HG02642 (cell line): Measurements from ENCODE around the gene ITCH.
"Not testable (repeated sequence)": the region's sequence is repeated elsewhere in the genome, so short reads cannot be mapped to it uniquely, and the experiment has no call there.

ENCODE experiments used
- ATAC-seq: cut with Tn5 transposase; IDR thresholded peaks from one replicate; pipeline ENCODE4 v1.9.1; 2021; ENCODE audit warnings: mild to moderate bottlenecking; ENCODE audit not compliant: unreplicated experiment, poor library complexity

The ITCH gene

DNA sequence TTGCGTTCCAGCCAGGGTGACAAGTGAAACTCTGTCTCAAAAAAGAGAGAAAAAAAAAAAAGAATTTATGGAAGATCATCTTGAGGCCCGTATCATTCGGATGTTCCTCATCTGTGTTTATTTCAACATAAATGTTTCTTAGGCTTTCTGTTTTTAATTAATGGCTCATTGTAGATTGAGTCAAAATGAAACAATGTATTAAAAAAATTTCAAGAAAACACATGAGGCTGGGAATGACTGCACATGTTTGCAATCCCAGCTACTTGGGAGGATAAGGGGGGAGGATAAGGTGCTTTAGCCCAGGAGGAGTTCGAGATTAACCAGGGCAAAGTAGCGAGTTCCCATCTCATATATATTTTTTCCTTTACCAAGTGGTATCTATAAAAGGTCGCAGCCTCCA, 47.3 kb downstream of the ITCH start:
- ATAC-seq: no peak

DNA sequence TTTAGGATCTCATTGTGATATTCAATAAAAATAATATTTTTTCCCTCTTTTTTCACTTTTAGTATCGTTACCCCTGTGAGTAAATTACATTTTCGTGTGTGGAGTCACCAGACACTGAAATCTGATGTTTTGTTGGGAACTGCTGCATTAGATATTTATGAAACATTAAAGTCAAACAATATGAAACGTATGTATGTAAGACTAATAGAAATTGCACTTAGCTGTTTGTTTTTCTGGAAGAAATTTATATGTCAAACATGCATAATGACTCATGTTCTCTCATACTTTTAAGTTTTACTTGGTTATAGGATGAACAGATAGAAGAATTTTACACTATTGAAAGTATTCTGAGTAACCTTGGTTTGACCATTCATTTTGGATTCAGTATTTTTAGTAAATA, 49.4 kb downstream of the ITCH start:
- no peak for ATAC-seq

DNA sequence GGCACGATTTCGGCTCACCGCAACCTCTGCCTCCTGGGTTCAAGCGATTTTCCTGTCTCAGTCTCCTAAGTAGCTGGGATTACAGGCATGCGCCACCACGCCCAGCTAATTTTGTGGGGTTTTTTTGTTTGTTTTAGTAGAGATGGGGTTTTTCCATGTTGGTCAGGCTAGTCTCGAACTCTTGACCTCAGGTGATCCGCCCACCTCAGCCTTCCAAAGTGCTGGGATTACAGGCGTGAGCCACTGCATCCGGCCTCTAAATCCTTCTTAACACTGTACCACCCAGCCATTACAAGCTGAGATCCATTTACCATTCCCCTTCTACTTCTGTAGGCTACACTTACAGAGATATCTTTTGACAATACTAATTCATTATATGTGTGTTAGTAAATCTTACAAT, 51.5 kb downstream of the ITCH start:
- ATAC-seq: not testable (repeated sequence)

- ATAC-seq: no peak
These were observed 52.0 kb downstream of the ITCH start for GRCh38 chr20:34415079-34415478.

DNA sequence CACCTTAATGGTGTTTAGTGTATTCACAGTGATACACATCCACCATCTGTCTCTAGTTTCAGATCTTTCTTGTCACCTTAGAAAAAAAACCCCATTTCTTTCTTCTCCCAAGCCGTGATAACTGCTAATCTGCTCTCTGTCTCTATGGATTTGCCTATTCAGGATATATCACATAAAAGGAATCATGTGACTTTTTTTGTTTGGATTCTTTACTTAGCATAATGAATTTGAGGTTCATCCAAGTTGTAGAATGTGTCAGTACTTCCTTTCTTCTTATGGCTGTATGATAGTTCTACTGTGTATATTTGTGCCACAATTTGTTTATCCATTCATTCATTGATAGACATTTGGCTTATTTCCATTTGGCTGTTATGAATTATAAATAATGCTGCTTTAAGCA, 57.1 kb downstream of the ITCH start:
- ATAC-seq: no peak

DNA sequence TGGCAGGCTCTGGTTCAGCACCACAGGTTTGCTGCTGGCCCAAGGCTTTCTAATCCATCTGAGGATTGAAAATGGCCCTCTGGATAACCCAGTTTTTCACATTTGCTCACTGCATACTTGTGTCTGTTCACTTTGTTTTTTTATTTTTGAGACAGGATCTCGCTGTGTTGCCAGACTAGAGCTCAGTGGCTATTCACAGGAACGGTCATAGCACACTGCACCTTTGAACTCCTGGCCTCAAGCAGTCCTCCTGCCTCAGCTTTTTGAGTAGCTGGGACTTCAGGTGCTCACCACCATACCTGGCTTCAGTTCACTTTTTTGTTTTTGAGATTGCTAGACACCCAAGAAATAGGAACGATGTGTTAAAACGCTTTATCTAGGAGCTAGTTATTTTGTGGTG, 57.9 kb downstream of the ITCH start:
- no peak for ATAC-seq

DNA sequence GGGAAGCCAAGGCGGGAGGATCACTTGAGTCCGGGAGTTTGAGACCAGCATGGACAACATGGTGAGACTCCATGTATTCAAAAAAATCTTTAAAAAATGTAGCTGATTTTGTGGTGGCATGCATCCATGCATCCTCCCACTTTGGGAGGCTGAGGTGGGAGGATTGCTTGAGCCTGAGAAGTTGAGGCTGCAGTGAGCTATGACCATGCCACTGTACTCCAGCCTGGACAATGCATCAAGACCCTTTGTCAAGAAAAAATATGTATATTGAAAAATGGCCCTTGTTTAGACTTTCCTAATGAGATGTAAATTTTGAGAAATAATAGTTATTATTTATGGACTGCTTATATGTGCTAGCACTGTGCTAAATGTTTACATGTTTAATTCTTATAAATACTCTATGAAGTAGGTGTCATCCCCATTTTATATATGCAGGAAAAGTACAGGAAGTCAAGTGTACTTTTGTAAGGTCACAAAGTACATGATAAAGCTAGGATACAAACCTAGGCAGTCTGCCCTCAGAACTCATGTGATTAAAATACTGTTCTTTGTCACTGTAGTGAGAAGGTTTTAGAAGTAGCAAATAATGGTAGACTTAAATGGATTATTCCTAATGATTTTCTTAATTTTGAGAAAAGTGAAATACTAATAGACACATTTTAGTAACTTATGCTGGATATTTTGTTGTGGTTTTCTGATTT, 58.8 kb downstream of the ITCH start:
- no peak for ATAC-seq

GRCh38 chr20:34425032-34425690, 62.1 kb downstream of the ITCH start:
- not testable (repeated sequence) for ATAC-seq

DNA sequence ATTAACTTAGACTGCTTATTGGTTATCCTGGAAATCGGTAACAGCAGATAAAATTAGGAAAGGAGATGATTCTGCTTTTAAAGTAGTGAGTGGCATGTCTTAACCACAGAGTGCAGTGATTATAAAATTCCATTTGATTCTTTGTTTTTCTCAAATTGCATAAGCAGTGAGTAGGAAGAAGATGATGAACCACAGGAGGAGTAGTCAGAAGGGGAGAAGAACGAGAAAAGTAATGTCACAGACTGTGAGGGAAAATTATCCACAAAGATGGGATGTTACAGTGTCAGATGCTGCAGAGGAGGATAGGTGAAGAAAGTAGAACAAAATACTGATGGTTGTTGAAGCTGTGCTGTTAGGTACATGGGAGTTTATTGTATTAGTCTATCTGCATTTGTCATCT, 63.0 kb downstream of the ITCH start:
- ATAC-seq: no peak

DNA sequence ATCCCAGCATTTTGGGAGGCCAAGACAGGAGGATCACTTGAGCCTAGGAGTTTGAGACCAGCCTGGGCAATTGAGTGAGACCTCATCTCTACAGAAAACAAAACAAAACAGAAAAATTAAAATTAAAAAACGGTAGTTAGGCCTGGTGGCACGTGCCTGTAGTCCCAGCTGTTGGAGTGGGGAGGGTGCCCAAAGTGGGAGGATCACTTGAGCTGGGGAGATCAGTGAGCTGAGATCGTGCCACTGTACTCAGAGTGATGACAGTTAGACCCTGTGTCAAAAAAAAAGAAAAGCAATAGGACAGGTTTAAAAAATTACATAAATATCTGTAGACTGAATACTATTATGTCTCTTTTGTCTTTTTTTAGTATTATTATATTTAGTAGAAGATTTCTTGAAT, 64.3 kb downstream of the ITCH start:
- no peak for ATAC-seq

GRCh38 chr20:34427784-34428183, 64.7 kb downstream of the ITCH start:
- ATAC-seq: no peak

DNA sequence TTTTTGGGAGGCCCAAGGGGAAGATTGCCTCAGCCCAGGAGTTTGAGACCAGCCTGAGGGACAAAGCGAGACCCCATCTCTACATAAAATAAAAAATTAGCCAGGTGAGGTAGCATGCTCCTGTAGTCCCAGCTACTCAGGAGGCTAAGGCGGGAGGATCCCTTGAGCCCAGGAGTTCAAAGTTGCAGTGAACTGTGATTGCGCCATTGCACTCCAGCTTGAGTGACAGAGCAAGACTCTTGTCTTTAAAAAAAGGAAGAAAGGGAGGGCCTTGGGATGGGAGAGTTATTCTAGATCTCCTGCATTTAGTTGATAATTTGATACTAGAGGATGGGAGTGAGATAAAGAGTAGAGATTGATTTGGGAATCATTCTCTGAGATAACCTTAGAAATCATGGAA, 68.1 kb downstream of the ITCH start:
- no peak for ATAC-seq

DNA sequence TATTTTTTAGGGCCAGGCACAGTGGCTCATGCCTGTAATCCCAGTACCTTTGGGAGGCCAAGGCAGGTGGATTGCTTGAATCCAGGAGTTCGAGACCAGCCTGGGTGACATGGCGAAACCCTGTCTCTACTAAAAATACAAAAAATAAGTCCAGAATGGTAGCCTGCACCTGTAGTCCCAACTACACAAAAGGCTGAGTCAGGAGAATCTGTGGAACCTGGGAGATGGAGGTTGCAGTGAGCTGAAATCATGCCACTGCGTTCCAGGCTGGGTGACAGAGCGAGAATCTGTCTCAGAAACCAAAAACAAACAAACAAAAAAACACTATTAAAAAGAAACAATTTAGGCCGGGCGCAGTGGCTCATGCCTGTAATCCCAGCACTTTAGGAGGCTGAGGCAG, 69.6 kb downstream of the ITCH start:
- not testable (repeated sequence) for ATAC-seq

GRCh38 chr20:34433391-34433790, 70.3 kb downstream of the ITCH start:
- no peak for ATAC-seq

DNA sequence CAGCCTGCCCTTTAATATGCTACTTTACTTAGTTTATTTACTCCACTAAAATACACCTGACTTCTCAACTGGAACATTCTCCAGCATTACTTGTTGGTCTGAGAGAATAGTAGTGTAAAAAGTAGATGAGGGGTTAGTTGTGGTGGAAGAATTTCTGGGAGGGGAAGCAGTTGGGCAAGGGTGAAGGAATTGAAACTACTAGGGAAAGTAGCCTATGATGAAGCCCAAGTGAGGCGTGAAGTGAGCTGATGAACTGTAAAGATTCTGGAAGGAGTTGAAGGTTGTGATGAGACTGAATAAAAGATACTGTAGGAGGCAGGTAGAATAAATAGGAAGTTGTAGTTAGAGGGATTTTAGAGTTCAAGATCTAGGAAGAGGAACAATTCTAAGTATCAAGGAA, 72.5 kb downstream of the ITCH start:
- no peak for ATAC-seq

- no peak for ATAC-seq
These were observed 74.4 kb downstream of the ITCH start for GRCh38 chr20:34437330-34437986.

- ATAC-seq: no peak
These were observed 76.1 kb downstream of the ITCH start for GRCh38 chr20:34439168-34439567.

- ATAC-seq: not testable (repeated sequence)
These were observed 78.3 kb downstream of the ITCH start for GRCh38 chr20:34441423-34441822.

DNA sequence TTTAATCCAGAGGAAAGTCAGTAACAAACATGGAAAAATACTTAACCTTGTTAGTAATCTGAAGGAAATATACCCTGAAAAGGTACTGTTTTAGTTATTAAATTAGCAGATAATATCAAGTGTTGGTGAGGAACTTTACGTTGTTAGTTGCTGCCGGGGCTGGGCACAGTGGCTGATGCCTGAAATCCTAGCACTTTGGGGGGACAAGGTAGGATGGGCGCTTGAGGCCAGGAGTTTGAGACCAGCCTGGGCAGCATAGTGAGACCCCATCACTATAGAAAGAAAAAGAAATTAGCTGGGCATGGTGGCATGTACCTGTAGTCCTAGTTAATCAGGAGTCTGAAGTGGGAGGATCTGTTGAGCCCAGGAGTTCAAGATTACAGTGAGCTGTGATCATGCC, 80.5 kb downstream of the ITCH start:
- ATAC-seq: no peak

- no peak for ATAC-seq
These were observed 82.3 kb downstream of the ITCH start for GRCh38 chr20:34445177-34446065.

DNA sequence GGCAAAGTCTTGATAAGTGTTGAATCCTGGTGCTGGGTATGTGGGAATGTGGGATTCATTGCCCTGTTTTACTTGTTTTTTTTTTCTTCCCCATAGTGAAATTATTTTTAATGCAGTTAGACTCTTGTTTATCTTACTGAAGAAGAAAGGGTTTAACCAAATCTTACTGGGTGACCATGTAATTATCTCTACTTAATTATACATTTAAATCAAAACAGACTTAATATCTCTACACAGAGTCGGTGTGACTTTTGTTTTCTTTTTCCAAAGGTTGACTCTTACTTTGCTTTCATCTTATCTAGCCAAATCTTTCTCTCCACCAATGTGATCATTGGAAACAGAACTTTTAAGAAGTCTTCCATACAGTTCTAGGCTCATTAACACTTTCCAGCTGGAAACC, 85.4 kb downstream of the ITCH start:
- no peak for ATAC-seq
